NT2/D1 (cell line): ENCODE results near the gene VARS1.

Experiments
- DNase-seq: peaks from one replicate; pipeline ENCODE4 v3.0.0-alpha.2; 2011; ENCODE audit warnings: low read depth, low spot score
- H3K27me3 ChIP-seq: 2 replicates; pipeline ENCODE4 v1.6.0; 2011; ENCODE audit warnings: mild to moderate bottlenecking; ENCODE audit not compliant: insufficient read length, insufficient read depth
- H3K36me3 ChIP-seq: 2 replicates; pipeline ENCODE4 v1.6.1; 2011; ENCODE audit warnings: mild to moderate bottlenecking, low read length, mixed read lengths; ENCODE audit not compliant: insufficient read depth, insufficient read length
- H3K4me1 ChIP-seq: 2 replicates; pipeline ENCODE4 v1.5.1; 2011; ENCODE audit not compliant: insufficient read depth, insufficient read length
- H3K4me3 ChIP-seq: 2 replicates; pipeline ENCODE4 v1.5.1; 2011; ENCODE audit warnings: low read depth; ENCODE audit not compliant: insufficient read length
- H3K9ac ChIP-seq: 2 replicates; pipeline ENCODE4 v1.6.0; 2011; ENCODE audit warnings: low read depth; ENCODE audit not compliant: insufficient read length
- H3K9me3 ChIP-seq: 2 replicates; pipeline ENCODE4 v1.5.1; 2011; ENCODE audit warnings: mild to moderate bottlenecking, low read length; ENCODE audit not compliant: insufficient read depth
- SUZ12 ChIP-seq: IDR thresholded peaks from 2 replicates; pipeline ENCODE4 v1.6.1; 2011; ENCODE audit not compliant: insufficient read length, insufficient read depth; ENCODE audit errors: extremely low read depth
- YY1 ChIP-seq: IDR thresholded peaks from 2 replicates; pipeline ENCODE4 v1.6.1; 2011; ENCODE audit not compliant: insufficient read length, insufficient read depth
- ZNF274 ChIP-seq: IDR thresholded peaks from 2 replicates; pipeline ENCODE4 v1.6.1; 2011; ENCODE audit warnings: mild to moderate bottlenecking, low read depth, low read length

Gene VARS1

DNA sequence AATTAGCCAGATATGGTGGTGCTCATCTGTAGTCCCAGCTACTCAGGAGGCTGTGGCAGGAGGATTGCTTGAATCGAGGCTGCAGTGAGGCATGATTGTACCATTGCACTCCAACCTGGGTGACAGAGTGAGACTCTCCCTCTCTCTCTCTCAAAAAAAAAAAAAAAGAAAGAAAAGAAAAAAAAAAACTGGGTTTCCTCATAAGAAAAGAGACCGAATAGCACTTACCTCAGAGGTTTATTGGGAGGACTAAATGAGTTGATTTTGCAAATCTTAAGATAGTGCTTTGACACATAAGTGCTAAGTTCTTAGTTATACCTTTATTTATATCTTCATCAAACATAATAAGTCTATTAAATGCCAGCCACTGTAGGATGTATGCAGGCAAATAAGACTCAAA, 24.7 kb downstream of the VARS1 start:
- no peak for DNase-seq
- H3K9me3 ChIP-seq, result no peaks in the 10 kb centered on the region
- H3K4me3 ChIP-seq, result no peak overlapping the region
- H3K36me3 ChIP-seq, result peaks cover under 1% of the 10 kb centered on the region
- no peak overlapping the region for H3K9ac ChIP-seq
- no peaks in the 10 kb centered on the region for H3K27me3 ChIP-seq
- no peaks in the 10 kb centered on the region for H3K4me1 ChIP-seq
- TF ChIP-seq SUZ12, result no peak
- TF ChIP-seq ZNF274, result no peak
- no peak for TF ChIP-seq YY1

DNA sequence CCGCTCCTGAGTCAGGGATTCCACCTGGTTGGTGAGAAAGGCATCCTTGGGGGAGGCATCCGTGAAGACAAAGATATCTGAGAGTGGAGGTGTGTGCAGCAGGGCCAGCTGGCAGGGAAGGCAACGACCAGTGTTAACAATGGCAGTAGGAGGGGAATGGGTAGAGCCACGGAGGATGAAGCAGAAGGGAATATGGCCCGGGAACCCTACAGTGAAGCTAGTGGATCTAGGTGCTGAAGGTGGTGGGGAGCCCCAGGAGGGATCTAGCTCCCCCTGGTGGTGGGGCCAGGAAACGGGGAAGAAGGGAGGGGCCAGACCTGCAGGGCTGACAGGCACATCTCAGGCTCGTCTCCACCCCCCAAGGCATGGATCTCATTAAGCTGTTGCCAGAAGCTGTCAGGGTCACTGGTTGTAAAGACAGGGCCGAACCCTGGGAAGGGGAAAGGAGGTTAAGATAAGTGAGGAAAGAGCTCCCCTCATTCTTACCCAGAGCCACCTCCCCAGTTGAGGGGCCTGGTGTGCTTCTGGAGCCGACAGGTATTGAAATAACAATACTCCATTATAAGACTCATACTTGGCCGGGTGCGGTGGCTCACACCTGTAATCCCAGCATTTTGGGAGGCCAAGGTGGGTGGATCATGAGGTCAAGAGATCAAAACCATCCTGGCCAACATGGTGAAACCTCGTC, 25.7 kb downstream of the VARS1 start:
- Histone ChIP-seq H3K9me3 (no peaks in the 10 kb centered on the region), H3K4me1 (no peaks in the 10 kb centered on the region), H3K9ac (no peak overlapping the region), H3K27me3 (no peaks in the 10 kb centered on the region), H3K4me3 (no peak overlapping the region), H3K36me3 (peaks cover 7% of the 10 kb centered on the region)
- peak; percentile 32 for DNase-seq
- TF ChIP-seq SUZ12, result no peak

DNA sequence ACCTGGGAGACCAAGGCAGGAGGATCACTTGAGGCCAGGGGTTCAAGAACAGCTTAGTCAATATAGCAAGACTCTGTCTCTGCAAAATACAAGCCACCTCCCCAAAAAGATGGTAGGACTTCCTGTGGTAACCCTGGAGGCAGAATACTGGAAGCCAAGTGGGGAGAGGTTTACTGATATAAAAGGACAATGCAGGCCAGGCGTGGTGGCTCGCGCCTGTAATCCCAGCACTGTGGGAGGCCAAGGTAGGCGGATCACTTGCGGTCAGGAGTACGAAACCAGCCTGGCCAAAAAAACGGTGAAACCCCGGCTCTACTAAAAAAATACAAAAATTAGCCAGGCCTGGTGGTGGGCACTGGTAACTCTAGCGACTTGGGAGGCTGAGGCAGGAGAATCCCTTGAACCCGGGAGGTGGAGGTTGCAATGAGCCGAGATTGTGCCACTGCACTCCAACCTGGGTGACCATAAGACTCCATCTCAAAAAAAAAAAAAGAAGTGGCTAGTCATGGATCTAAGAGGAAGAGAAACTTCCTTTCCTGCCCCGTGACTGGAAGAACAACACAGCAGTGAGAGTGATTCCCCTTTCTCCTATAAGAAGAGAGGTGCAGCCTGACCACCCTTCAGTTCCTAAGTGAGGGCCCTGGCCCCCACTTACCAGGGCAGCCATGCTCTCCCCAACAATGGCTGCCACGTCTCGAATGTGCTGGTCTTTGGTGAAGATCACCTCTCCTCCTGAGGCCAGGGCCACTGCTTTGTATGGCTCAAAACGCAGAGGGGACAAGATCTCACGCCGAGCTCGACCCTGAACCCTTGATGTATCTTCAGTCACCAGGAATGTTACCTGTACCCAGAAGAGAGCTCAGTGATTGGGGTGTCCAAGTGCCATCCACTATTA, 26.9 kb downstream of the VARS1 start:
- H3K27me3 ChIP-seq, result no peaks in the 10 kb centered on the region
- H3K9ac ChIP-seq, result no peak overlapping the region
- no peaks in the 10 kb centered on the region for H3K4me1 ChIP-seq
- DNase-seq, result no peak
- no peaks in the 10 kb centered on the region for H3K9me3 ChIP-seq
- no peak for TF ChIP-seq ZNF274
- TF ChIP-seq YY1, result no peak
- no peak for TF ChIP-seq SUZ12
- H3K36me3 ChIP-seq, result peaks cover 16% of the 10 kb centered on the region
- H3K4me3 ChIP-seq, result no peak overlapping the region

- Histone ChIP-seq H3K4me1 (peaks cover 6% of the 10 kb centered on the region), H3K4me3 (no peak overlapping the region), H3K36me3 (peaks cover 18% of the 10 kb centered on the region), H3K27me3 (no peaks in the 10 kb centered on the region), H3K9ac (no peak overlapping the region), H3K9me3 (no peaks in the 10 kb centered on the region)
- TF ChIP-seq SUZ12, result no peak
- no peak for TF ChIP-seq ZNF274
- no peak for TF ChIP-seq YY1
- no peak for DNase-seq
These were observed 28.4 kb downstream of the VARS1 start for GRCh38 chr6:31767096-31767645.

- DNase-seq, result no peak
- Histone ChIP-seq H3K4me3 (no peak overlapping the region), H3K9me3 (no peaks in the 10 kb centered on the region), H3K36me3 (peaks cover 28% of the 10 kb centered on the region), H3K4me1 (peaks cover 6% of the 10 kb centered on the region), H3K27me3 (no peaks in the 10 kb centered on the region), H3K9ac (no peak overlapping the region)
- no peak for TF ChIP-seq SUZ12
- TF ChIP-seq ZNF274, result no peak
- TF ChIP-seq YY1, result no peak
These were observed 29.4 kb downstream of the VARS1 start for GRCh38 chr6:31765910-31766794.

GRCh38 chr6:31765559-31765909, 30.0 kb downstream of the VARS1 start:
- Histone ChIP-seq H3K9me3 (no peaks in the 10 kb centered on the region), H3K36me3 (peaks cover 34% of the 10 kb centered on the region), H3K9ac (no peak overlapping the region)

DNA sequence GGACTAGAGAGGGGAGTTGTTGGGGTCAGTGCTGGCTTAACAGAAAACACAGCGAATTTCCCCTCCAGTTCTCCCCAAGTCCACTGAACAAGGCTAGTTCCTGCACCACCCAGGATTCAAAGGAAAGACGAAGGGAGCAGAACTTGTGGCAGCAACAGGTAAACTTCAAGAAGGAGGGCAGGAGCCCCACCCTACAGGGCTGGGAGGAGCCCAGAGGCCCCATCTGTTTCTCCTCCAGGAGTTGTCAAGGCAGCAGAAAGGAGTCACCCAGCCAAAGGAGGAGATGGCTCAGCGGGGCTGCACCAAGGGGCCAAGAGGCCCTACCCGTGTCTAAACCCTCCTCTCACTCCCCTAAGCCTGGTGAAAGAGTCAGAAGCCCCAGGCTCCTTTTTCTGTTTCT, 31.4 kb downstream of the VARS1 start:
- DNase-seq, result no peak
- peaks cover 6% of the 10 kb centered on the region for H3K4me1 ChIP-seq
- no peaks in the 10 kb centered on the region for H3K9me3 ChIP-seq
- no peak overlapping the region for H3K4me3 ChIP-seq
- no peak for TF ChIP-seq ZNF274
- TF ChIP-seq YY1, result no peak
- TF ChIP-seq SUZ12, result no peak
- no peaks in the 10 kb centered on the region for H3K27me3 ChIP-seq
- H3K36me3 ChIP-seq, result peaks cover 48% of the 10 kb centered on the region
- H3K9ac ChIP-seq, result no peak overlapping the region

More at GRCh38 chr6:31765559-31765909, 30.0 kb downstream of the VARS1 start:
- no peak overlapping the region for H3K4me3 ChIP-seq
- TF ChIP-seq YY1 (no peak), SUZ12 (no peak), ZNF274 (no peak)
- no peak for DNase-seq
- H3K27me3 ChIP-seq, result no peaks in the 10 kb centered on the region
- peaks cover 6% of the 10 kb centered on the region for H3K4me1 ChIP-seq
